HG02588 (cell line): ENCODE results near the gene ZNRF3.

Experiments
- ATAC-seq: cut with Tn5 transposase; IDR thresholded peaks from one replicate; pipeline ENCODE4 v1.9.1; 2021; ENCODE audit warnings: mild to moderate bottlenecking, moderate library complexity; ENCODE audit not compliant: unreplicated experiment

The ZNRF3 gene

DNA sequence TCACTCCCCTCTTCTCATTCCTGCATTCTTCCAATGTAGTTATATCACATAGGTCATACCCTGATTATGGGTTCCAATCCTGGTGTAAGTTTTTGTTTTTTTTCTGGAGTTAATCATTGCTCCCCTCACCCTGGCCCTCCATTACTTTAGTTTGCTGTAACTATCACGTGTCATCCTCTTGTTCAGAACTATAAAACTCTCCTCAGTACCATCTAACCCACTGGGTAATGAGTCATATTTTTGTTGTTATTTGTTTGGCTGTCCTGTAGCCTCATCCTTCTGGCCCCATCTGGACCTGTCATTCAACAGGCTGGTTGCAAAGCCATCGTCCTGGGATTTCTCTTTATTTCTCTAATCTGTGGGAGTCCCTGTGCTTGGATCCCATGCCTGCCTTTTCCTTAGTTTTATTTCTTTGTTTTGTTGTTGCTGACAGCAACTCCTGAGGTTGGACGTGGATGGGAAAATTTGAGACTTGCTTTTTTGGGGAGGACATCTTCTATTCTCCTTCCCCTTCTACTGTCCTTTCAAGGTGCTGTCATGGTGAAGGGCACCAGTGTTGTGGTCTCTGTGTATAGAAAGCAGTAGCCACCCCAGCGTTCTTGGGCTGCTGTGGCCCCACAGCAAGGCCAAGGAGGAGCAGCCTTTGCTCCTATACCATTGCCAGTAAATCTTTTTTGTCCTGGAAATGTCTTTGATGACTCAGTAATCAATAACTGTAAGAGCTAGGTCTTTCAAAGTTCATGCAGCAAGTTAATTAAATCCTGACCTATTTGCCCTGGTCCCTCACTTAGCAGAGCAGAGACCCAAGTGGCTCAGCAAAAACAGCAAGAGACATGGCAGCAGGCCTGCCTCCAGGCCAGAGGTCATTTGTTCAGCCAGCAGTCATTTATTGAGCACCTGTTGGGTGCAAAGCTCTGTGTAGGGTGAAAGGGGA lies 95.8 kb downstream of the ZNRF3 start:
- ATAC-seq = no peak

DNA sequence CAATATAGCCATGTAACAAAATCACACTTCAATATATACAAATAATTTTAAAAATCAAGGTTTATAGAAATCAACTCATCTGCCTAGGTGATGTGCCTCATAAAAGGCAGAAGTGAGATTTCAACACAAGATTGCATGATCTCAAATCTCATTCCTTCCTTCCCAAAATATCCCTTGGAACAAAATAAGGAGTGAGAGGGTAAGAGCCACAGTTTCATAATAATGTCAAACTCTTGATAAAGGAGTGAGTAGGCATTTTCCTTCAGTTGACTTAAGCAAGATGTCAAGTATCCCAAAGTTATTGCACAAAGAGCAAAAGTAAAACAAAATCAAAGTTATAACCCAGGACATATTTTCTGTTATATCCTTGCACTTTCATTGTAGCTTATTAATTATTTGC lies 97.0 kb downstream of the ZNRF3 start:
- no peak for ATAC-seq

DNA sequence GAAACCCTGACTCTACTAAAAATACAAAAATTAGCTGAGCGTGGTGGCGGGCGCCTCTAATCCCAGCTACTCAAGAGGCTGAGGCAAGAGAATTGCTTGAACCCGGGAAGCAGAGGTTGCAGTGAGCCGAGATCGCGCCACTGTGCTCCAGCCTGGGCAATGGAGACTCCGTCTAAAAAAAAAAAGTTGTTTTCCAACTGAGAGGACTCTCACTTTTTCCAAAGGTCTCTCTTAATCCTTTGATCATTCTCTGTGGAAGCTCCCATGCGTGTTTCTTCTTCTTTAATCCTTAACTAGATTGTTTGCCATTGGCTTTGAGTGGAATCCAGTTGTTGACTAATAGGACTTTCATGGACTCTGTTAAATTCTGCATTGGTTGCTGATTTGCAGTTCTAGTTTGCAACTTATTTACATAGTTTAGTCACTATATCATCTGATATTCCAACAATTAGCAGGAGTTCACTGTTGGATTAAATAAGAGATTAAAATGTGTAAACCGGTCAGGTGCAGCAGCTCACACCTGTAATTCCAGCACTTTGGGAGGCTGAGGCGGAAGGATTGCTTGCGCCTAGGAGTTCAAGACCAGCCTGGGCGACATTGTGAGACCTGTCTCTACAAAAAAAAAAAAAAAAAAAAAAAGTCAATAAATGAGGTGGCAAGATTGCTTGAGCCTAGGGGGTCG lies 98.6 kb downstream of the ZNRF3 start:
- ATAC-seq = no peak

DNA sequence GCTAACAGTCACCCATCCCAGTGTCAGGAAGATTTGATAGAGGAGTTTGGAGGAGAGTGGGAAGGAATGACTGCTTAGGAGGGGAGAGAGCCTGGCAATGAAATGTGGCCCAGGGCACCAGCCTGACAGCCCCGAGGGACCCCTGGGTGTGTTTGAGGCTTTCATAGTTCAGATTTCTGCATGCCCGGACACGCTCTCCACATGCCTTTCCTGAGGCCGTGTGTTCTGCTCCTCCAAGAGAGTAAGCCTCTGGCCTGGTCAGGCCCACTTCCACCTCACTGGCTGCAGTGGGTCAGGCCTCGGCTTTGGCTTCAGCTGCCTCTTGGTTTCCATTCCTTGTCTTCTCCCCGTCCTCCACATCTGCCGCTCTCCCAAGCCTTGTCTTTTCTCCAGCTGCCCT lies 99.8 kb downstream of the ZNRF3 start:
- ATAC-seq = no peak

DNA sequence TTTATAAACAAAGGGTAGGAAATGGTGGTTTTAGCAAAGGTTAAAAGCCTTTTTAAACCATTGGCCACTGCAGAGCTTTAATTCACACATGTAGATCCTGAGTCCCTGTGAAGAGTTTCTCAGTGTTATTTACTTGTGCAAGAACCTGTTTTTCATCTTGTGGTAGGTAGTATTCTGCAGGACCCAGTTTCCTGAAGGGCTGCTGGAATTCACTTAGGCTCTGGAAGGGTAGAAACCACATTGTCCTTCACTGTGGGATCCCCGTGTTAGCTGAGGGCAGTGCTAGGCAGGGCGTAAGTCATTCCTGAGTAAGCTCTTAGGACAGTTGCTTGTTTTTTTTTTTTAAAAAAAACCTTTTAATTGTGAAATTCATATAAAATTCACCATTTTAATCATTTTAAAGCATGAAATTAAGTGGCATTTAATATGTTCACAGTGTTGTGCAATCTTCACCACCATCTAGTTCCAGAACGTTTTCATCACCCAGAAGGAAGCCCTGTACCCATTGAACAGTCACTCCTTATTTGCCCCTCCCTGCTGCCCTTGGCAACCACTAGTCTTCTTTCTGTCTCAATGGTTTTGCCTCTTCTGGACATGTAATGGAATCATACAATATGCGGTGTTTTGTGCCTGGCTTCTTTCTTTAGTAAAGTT lies 100.5 kb downstream of the ZNRF3 start:
- no peak for ATAC-seq

DNA sequence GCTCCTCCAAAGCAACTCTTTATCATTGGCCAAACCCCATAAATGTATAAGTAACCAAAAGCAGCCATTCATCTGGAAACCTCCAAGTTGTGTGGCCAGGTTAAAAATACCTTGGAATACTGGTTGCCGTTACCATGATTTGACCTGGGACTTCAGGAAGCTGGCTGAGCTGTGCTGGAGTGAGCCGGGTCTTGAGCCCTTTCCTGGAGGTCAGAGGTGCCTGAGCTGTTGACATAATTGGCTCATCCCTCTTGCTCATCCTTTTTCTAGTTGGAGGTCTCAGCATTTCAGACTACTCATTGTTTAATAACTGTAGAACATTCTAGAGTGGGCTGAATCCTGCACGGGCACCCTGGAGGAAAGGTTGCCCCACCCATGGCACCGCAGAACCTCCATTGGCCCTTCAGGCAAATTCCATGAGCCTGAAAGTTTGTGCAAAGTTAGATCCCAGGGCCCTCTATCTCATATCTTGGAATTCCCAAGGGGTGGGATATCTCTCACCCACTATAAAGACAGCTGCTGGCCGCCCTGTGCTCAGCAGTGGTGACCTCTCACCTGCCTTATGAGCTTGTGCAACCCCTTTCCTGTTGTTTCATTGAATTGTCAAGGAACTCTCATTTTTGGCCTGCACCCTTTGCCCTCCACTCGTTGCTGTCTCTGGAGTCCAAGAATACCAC lies 101.2 kb downstream of the ZNRF3 start:
- no peak for ATAC-seq

DNA sequence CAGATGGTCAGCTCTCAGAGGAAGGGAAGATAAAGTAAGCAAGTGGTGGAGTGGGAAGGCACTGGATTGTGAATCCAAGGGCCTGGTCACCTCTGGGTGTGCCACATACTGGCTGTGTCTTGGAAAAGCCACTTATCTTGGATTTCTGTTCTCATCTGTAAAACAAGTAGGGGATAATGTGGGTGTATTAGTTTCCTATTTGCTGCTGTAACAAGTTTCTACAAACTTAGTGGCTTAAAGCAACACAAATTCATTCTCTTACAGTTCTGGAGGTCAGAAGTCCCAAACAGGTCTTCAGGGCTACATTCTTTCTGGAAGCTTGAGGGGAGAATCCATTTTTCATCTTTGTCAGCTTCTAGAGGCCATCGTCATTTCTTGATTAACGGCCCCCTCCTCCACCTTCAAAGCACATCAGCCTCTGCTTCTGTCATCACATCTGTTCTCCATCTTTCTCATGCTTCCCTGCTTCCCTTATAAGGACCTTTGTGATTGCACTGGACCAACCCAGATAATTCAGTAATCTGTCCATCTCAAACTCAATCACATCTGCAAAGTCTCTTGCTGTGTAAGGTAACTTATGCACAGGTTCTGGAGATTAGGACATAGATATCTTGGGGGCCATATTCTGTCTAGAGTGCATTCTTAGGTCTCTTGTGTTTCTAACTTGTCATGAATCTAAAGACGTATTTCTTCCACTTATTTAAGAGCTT lies 102.4 kb downstream of the ZNRF3 start:
- no peak for ATAC-seq

DNA sequence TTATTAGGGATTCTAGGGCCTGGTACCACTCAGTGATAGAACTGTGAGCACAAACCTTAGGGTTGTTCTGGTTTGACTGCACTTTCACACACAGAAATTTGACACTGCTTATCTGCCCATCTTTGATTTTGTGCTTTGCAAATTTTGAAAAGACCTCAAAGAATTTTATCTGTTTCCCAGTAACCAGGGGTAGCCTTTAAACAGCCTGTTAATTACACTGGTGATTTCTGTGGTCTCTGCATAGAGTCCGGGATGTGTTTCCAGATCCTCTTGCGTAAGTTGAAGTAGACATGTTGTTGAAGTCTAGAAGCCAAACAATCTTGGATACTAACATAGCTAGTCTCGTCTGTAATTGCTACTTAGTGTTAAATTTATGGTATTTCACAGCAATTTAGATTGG lies 103.0 kb downstream of the ZNRF3 start:
- ATAC-seq = no peak

DNA sequence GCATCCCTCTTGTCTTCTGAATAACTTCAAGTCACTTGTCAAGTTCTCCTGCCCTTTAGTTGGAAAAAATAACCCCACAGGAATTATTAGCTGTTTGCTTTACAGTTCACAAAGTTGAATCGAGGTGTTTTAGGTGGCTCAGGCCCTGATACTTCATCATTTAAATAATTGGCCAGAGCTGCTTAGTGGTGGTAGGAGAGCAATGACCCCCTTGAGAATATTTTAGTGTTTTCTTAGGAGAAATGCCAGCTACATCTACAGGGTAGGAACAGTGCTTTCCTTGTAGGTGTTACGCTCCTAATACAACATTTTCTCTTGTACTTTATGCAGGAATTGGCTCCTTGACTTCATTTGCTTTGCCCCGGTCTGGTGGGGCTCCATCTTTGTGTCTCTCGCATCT lies 105.1 kb downstream of the ZNRF3 start:
- ATAC-seq = no peak

DNA sequence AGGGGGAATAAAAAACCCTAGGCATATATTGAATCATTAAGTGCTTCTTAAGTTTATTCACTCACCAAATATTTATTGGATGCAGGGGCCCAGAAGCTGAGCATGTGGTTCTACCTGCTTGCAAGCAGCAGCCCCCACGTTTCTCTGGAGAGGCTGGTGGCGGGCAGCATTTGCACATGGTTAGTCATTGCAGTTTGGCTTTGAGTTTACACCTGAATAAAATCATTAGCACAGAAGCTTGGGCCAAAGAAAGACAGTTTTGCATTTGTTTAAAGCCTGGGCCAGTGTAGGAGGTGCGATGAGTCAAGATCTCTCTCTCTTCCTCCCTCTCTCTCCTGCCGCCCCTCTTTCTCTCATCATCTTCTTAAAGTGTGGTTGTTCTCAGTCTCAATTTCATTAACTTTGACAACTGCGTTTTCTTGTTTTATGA lies 105.7 kb downstream of the ZNRF3 start:
- no peak for ATAC-seq

DNA sequence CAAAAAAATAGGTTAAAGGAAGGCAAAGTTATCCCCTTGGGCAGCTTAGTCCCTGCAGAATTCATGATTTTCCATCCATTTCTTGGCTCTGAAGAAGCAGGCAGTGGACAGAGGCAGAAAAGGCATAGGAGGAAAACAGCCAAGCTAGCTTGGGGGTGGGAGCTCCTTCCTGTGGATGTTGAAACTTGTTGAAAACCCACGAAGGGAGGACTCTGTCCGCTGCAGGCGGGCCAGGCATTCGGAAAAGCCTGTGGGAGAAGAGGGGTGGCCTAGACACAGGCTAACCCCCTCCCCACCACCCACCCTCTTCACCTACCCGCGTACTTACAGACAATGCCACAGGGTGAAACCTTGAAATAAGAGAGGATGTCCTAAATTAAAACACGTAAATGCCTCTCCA lies 106.1 kb downstream of the ZNRF3 start:
- ATAC-seq = no peak

DNA sequence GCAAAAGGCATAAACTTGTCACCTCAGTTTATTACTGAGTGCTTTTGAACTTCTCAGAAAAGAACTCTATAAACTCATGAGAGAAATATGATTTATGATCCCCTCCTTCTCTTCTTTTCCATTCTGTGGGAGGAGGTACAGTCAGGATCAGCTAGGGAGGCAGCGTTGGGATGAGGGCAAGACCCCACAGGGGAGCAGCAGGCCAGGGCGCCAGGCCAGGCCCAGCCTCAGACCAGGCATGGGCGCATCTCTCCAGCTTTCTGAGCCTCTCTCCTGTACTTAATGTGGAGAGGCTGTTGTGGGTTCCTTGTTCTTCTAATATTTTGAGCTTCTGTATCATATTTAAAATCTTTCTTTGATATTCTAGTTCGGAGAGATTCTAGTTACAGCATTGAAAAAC lies 106.5 kb downstream of the ZNRF3 start:
- ATAC-seq = no peak

DNA sequence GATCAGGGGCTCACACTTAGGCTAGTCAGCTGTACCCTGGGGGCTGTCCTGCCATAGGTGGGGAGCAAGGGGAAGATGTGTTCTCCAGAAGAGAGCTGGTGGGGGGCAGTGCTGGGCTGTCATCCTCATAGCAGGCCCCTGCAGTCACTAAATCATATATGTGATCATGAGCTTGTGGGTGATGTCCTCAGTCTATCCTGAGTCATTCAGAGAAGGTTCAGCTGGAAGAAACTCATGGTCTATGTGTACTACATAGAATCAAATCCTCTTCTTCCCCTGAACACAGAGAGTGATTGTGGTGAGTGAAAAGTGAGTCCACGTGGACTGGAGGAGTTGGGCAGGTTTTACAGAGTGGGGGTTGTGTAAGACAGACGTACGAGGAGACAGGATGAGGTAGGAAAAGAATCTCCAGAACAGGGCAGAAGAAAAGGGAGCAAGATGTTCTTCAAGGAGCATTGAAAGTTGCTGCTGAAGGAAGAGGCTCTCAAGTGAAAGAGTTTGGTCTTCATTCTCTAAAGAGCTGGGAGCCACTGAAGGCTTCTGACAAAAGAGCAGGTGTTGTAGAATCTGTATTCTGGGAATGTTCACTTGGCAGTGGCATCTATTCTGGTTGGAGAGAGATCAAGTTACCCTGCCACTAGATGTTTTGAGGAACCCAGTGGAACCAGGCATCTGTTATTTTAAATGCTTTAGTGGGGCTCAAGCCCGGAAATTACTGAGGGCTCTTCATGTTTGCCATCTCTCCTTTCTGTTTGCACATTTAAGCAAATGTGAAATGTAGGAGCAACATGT lies 109.4 kb downstream of the ZNRF3 start:
- no peak for ATAC-seq

DNA sequence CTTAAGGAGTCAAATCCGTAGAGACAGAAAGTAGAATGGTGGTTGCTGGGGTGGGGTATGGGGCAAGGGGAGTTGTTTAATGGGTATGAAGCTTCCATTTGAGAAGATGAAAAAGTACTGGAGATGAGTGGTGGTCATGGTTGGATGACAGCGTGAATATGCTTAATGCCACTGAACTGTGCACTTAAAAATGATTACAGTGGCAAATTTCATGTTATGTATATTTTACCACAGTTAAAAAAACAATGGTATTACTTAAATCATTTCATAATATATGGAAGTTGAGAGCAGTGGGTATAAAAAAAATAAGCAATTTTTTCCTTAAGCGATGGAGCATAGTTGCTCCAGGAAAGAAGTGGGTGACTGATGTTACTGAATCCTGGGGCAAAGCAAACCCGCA lies 111.2 kb downstream of the ZNRF3 start:
- no peak for ATAC-seq

DNA sequence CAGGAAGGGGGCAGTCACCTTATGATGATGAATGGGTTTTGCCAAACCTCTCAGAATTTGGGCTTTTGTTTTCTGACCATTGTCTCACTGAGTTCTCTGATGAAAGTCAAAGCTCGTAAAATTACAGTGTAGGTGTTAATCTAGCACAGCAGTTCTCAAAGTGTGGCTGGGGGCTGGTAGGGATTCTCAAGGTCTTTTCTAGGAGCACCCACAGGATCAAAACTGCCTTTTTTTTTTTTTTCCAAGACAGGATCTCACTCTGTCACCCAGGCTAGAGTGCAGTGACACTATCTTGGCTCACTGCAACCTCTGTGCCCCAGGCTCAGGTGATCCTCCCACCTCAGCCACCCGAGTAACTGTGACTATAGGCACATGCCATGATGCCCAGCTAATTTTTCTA lies 112.2 kb downstream of the ZNRF3 start:
- ATAC-seq = no peak

DNA sequence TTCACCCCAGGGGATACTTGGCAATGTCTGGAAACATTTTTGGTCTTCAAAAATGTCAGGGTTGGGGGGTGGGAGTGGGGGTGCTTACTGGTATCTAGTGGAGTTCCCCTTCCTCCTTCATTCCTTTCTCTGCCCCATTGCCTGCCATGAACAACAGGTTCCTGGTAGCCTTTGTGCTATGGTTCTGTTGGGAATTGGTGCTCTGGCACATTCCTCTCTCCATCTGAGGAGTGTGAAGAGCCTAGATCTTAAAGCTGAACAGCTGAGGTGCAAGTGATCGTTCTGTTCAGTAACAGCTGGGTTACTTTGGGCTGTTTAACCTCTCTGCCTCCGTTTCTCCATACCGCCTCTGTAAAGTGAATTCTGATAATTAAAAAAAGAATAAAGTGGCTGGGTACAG lies 114.0 kb downstream of the ZNRF3 start:
- no peak for ATAC-seq

DNA sequence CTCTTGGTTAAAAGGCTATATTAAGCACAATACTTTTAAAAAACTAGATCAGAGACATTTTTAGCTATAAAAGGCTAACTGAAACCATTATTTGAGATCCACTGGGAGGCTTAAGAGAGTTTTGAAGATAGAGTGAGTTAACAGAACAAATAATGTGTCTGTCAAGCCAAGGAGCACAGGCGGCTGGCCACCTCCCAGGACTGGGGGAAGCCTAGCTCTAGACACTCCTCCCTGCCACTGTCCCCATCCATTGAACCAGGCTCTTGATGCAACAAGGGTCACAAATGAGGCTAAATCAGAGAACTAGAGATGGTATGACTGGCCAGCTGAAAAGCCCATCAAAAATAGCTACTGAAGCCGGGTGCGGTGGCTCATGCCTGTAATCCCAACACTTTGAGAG lies 115.3 kb downstream of the ZNRF3 start:
- ATAC-seq = no peak

DNA sequence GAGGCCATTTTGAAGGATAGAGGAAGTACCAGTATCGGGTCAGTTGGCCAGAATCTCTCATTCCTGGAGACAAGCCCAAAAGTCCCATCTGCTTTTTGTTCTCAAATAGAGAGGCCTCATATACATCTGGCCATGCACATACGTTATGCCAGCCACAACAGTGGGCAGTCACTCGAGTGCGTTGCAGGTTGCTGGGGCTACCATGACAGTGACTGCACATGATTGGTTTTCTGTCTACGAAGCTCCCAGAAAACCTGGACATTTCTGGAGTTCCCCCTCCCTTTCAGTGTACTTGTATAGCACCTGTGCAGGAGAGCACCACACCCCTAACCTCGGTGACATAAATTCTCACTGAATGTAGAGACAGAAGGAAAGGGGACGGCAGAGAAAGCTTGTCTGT lies 116.1 kb downstream of the ZNRF3 start:
- ATAC-seq = no peak

DNA sequence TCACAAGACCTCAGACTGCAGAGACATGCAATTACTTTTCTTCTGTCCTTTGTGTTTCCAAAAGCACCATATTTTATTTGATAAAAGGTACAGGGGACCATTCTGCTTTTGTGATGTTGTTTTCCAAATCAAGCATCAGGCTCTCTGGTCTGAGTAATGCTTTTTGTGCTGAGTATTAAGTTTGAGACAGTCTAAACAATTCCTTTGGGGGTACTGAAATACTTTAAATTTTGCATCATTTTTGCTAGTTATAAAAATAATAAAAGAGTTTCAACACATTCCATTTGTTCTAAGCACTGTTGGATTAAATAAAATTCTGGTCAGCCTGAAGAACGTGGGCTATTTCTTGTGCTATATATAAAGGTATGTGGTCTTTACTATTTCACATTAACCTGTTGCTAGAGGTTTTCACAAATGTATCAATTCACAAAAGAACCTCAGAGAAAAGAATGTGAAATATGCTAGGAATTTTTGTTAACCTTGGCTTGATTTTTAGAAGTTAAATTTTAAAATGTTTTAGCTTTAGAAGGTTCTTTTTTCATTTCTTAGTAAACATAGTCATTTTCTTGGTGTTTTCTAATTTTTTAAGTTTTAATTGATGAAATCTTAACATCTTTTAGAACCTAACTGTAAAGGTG lies 116.7 kb downstream of the ZNRF3 start:
- ATAC-seq = no peak
